Thymus (tissue), 14 donors: Measurements from ENCODE around the gene KCNH8. TPM values are rescaled to one million over a fixed set of nuclear protein-coding genes. Genes with fewer than 3 reads are reported as not detected.
"Not testable (repeated sequence)": the region's sequence is repeated elsewhere in the genome, so short reads cannot be mapped to it uniquely, and the experiment has no call there.

ENCODE experiments used
- DNase-seq, 9 donors: peaks; one replicate each; pipeline ENCODE4 v3.0.0-alpha.2; 2013; ENCODE audit warnings: low spot score in 9 of 9, low read depth in 6 of 9, missing footprints in 1 of 9
- H3K27ac ChIP-seq, 2 donors: one replicate each; pipeline ENCODE4 v1.5.1; 2013; ENCODE audit warnings: control low read depth in 1 of 2, low read depth in 1 of 2, low read length in 1 of 2, mild to moderate bottlenecking in 1 of 2, moderate library complexity in 1 of 2
- H3K27me3 ChIP-seq, 2 donors: one replicate each; pipeline ENCODE4 v1.5.1; 2013; ENCODE audit warnings: low read length in 1 of 2; ENCODE audit not compliant: control insufficient read depth in 2 of 2, insufficient read depth in 1 of 2
- H3K36me3 ChIP-seq, 2 donors: one replicate each; pipeline ENCODE4 v1.5.1; 2013; ENCODE audit warnings: low read length in 1 of 2, mild to moderate bottlenecking in 1 of 2, moderate library complexity in 1 of 2; ENCODE audit not compliant: control insufficient read depth in 2 of 2, insufficient read depth in 2 of 2
- H3K4me1 ChIP-seq, 2 donors: one replicate each; pipeline ENCODE4 v1.5.1; 2013; ENCODE audit warnings: low read length in 2 of 2; ENCODE audit not compliant: control insufficient read depth in 2 of 2, insufficient read depth in 2 of 2
- H3K4me3 ChIP-seq, 2 donors: one replicate each; pipeline ENCODE4 v1.5.1; 2013; ENCODE audit warnings: low read length in 2 of 2, control low read depth in 1 of 2, mild to moderate bottlenecking in 1 of 2
- H3K9me3 ChIP-seq, 2 donors: one replicate each; pipeline ENCODE4 v1.5.1; 2013; ENCODE audit warnings: low read length in 1 of 2, mild to moderate bottlenecking in 1 of 2; ENCODE audit not compliant: control insufficient read depth in 2 of 2, insufficient read depth in 1 of 2
- WGBS: extraction: QIAGEN DNeasy Blood & Tissue Kit; methylation state at CpG from one replicate; pipeline ENCODE4 v1.1.7; 2013; 5-methylcytosine and 5-hydroxymethylcytosine counted together
- long read RNA-seq, 10 donors: transcript quantifications; one replicate each; lab custom pipeline, GENCODE V29; 2026
- polyA plus RNA-seq: library from polyadenylated mRNA; stranded (reverse); fragments of 200-250 nt; gene quantifications from one replicate; pipeline ENCODE4 v1.2.3, GENCODE V29; 2013
- total RNA-seq: library from RNA; stranded (reverse); fragments of 120-200 nt; gene quantifications from one replicate; pipeline ENCODE4 v1.2.4, GENCODE V29; 2013
- donor health status: healthy.

The KCNH8 gene
- total RNA-seq (0.33 TPM), polyA plus RNA-seq (0.80 TPM)
- long read RNA-seq, donor 1 = 0 reads
- long read RNA-seq, donor 2 = 0 reads
- long read RNA-seq, donor 3 = 0 reads
- long read RNA-seq, donor 4 = 0 reads
- long read RNA-seq, donor 5 = 0 reads
- long read RNA-seq, donor 6 = 0 reads
- long read RNA-seq, donor 7 = 0 reads
- long read RNA-seq, donor 8 = 0 reads
- long read RNA-seq, donor 9 = 0 reads
- long read RNA-seq, donor 10 = 0 reads

- Histone ChIP-seq H3K4me1 (peaks cover 8 to 20% of the 10 kb centered on the region in 2 donors), H3K4me3 (peak within 1 kb of the TSS; percentile 50 to 62), H3K36me3 (no peaks in the 10 kb centered on the region), H3K27me3 (peaks cover 23 to 33% of the 10 kb centered on the region in 2 donors), H3K27ac (peak within 1 kb of the TSS; percentile 84 to 93), H3K9me3 (peaks cover 1 to 9% of the 10 kb centered on the region in 2 donors)
- peak in 5 of 9 donors; percentile 9 to 63 (median 32) for DNase-seq
- WGBS = 1% methylated on average over 64 of the region's 64 CpGs
These were observed at the start of gene KCNH8 for GRCh38 chr3:19147905-19148767. TSS of gene KCNH8 (plus strand) at chr3:19148510. CDS start at chr3:19148720, 210 bp downstream.

DNA sequence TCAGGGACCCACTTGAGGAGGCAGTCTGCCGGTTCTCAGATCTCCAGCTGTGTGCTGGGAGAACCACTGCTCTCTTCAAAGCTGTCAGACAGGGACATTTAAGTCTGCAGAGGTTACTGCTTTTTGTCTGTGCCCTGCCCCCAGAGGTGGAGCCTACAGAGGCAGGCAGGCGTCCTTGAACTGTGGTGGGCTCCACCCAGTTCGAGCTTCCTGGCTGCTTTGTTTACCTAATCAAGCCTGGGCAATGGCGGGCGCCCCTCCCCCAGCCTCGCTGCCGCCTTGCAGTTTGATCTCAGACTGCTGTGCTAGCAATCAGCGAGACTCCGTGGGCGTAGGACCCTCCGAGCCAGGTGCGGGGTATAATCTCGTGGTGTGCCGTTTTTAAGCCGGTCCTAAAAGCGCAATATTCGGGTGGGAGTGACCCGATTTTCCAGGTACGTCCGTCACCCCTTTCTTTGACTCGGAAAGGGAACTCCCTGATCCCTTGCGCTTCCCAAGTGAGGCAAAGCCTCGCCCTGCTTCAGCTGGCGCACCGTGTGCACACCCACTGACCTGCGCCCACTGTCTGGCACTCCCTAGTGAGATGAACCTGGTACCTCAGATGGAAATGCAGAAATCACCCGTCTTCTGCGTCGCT lies 45.5 kb upstream of the KCNH8 start:
- peak overlapping the region in 1 of 2 donors; percentile 36 for H3K27ac ChIP-seq
- not testable (repeated sequence) for H3K4me1 ChIP-seq, H3K27me3 ChIP-seq, H3K36me3 ChIP-seq, DNase-seq
- H3K4me3 ChIP-seq = peak overlapping the region; percentile 33 to 45
- peaks cover 0 to 17% of the 10 kb centered on the region in 2 donors for H3K9me3 ChIP-seq
- 46% methylated on average over 24 of the region's 29 CpGs for WGBS

GRCh38 chr3:19103510-19103909 lies 44.8 kb upstream of the KCNH8 start:
- H3K36me3 ChIP-seq = no peaks in the 10 kb centered on the region
- no peaks in the 10 kb centered on the region for H3K4me1 ChIP-seq
- H3K27me3 ChIP-seq = no peaks in the 10 kb centered on the region
- peak overlapping the region; percentile 33 to 45 for H3K4me3 ChIP-seq
- H3K27ac ChIP-seq = no peak overlapping the region
- peaks cover 0 to 22% of the 10 kb centered on the region in 2 donors for H3K9me3 ChIP-seq
- 86% methylated on average over 3 of the region's 3 CpGs for WGBS
- peak in 1 of 9 donors; percentile 5 for DNase-seq

GRCh38 chr3:19104459-19104858 lies 43.9 kb upstream of the KCNH8 start:
- no peak overlapping the region for H3K27ac ChIP-seq
- H3K36me3 ChIP-seq = no peaks in the 10 kb centered on the region
- no peaks in the 10 kb centered on the region for H3K27me3 ChIP-seq
- H3K9me3 ChIP-seq = peaks cover 0 to 22% of the 10 kb centered on the region in 2 donors
- no peaks in the 10 kb centered on the region for H3K4me1 ChIP-seq
- no peak overlapping the region for H3K4me3 ChIP-seq
- no peak for DNase-seq

DNA sequence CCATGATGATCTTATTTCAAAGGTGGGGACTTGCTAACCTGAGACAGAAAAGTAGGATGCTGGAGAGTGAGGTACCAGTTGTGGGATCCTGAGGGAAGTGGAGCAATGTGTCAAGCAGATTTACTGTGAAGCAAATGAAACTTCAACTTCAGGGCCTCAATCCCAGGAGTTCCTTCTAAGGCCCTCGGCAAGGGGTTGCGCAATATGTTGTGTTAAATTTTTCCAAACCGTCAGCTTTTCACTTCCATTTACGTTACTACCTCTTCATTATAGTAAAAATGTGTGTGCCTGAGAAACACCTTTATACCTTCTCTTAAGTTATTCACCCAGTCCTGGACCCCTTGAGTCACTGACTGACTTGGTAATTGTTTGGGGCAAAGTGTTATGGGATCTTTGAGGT lies 42.5 kb upstream of the KCNH8 start:
- H3K36me3 ChIP-seq = no peaks in the 10 kb centered on the region
- no peak overlapping the region for H3K27ac ChIP-seq
- WGBS = 79% methylated on average over 4 of the region's 4 CpGs
- H3K4me1 ChIP-seq = no peaks in the 10 kb centered on the region
- no peaks in the 10 kb centered on the region for H3K27me3 ChIP-seq
- H3K4me3 ChIP-seq = no peak overlapping the region
- DNase-seq = no peak
- peaks cover 0 to 22% of the 10 kb centered on the region in 2 donors for H3K9me3 ChIP-seq

DNA sequence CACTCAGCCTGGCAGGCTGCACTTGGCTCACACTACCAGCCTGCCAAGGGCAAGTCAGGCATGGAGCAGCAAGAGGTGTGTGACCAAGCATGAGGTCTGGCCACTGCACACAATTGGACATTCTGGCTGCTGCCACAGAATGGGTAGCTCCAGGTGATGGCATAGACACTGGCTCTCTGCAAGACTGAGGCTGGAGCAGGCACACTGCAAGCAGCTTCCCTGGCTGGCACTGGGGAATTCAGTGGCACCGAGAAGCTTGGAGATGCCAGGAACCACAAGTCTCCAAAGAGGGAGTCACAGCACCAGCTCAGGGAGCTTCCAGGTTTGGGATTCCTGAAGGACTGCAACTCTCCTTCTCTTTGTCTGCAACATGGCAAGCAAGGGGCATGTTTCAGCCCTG lies 42.0 kb upstream of the KCNH8 start:
- WGBS = 100% methylated on average over 1 of the region's 1 CpG
- H3K4me1 ChIP-seq = no peaks in the 10 kb centered on the region
- H3K4me3 ChIP-seq = no peak overlapping the region
- H3K27me3 ChIP-seq = no peaks in the 10 kb centered on the region
- DNase-seq = no peak
- H3K36me3 ChIP-seq = no peaks in the 10 kb centered on the region
- peaks cover 0 to 22% of the 10 kb centered on the region in 2 donors for H3K9me3 ChIP-seq
- H3K27ac ChIP-seq = no peak overlapping the region

GRCh38 chr3:19107719-19108118 lies 40.6 kb upstream of the KCNH8 start:
- H3K4me1 ChIP-seq = no peaks in the 10 kb centered on the region
- no peak overlapping the region for H3K4me3 ChIP-seq
- 95% methylated on average over 3 of the region's 3 CpGs for WGBS
- no peak for DNase-seq
- H3K36me3 ChIP-seq = no peaks in the 10 kb centered on the region
- no peak overlapping the region for H3K27ac ChIP-seq
- H3K9me3 ChIP-seq = peaks cover 0 to 22% of the 10 kb centered on the region in 2 donors
- no peaks in the 10 kb centered on the region for H3K27me3 ChIP-seq

GRCh38 chr3:19110335-19110895 lies 37.9 kb upstream of the KCNH8 start:
- Histone ChIP-seq H3K4me3 (no peak overlapping the region), H3K27me3 (no peaks in the 10 kb centered on the region), H3K36me3 (no peaks in the 10 kb centered on the region), H3K4me1 (no peaks in the 10 kb centered on the region), H3K9me3 (peaks cover 0 to 22% of the 10 kb centered on the region in 2 donors), H3K27ac (no peak overlapping the region)
- no peak for DNase-seq
- 99% methylated on average over 1 of the region's 1 CpG for WGBS

- H3K36me3 ChIP-seq = no peaks in the 10 kb centered on the region
- H3K4me1 ChIP-seq = no peaks in the 10 kb centered on the region
- WGBS = 94% methylated on average over 1 of the region's 1 CpG
- H3K27me3 ChIP-seq = no peaks in the 10 kb centered on the region
- no peak overlapping the region for H3K4me3 ChIP-seq
- no peak overlapping the region for H3K27ac ChIP-seq
- DNase-seq = no peak
- peaks cover 0 to 3% of the 10 kb centered on the region in 2 donors for H3K9me3 ChIP-seq
These were observed 33.8 kb upstream of the KCNH8 start for GRCh38 chr3:19114461-19114860.
